Body of pancreas (tissue), 4 donors: ENCODE results near the gene PLEKHF1. TPM values are rescaled to one million over a fixed set of nuclear protein-coding genes. Genes with fewer than 3 reads are reported as not detected.

Experiments used
- ATAC-seq: fragments of 150-250 bp; one replicate; pipeline ENCODE4 v1.9.1; 2016
- DNase-seq, 4 donors: peaks; one replicate each; pipeline ENCODE4 v3.0.0-alpha.2; 2019
- H3K27ac ChIP-seq, 4 donors: fragments of 200-600 bp; sonication (generic); 1 replicate in 3 of 4; 2 replicates in 1 of 4; pipeline versions ENCODE4 v1.5.1 to v1.6.1; 2016 to 2019; ENCODE audit warnings: mild to moderate bottlenecking in 1 of 4, mixed read lengths in 1 of 4, moderate library complexity in 1 of 4
- H3K27me3 ChIP-seq, 2 donors: fragments of 200-600 bp; sonication (generic); one replicate each; pipeline ENCODE4 v1.6.0; 2016; ENCODE audit warnings: mild to moderate bottlenecking in 1 of 2
- H3K36me3 ChIP-seq, 2 donors: fragments of 200-600 bp; sonication (generic); replicated peaks in 1 of 2; 2 replicates each; pipeline ENCODE4 v1.5.1; 2016; ENCODE audit warnings: low read depth in 2 of 2; ENCODE audit not compliant: insufficient read depth in 1 of 2
- H3K4me1 ChIP-seq: fragments of 200-600 bp; sonication (generic); one replicate; pipeline ENCODE4 v1.6.0; 2016
- H3K4me3 ChIP-seq, 2 donors: fragments of 200-600 bp; sonication (generic); 1 replicate in 1 of 2; 2 replicates in 1 of 2; pipeline ENCODE4 v1.5.1; 2016 to 2019
- H3K9me3 ChIP-seq, 3 donors: fragments of 200-600 bp; sonication (generic); 1 replicate in 2 of 3; 2 replicates in 1 of 3; pipeline ENCODE4 v1.5.1; 2016
- POLR2A ChIP-seq, 3 donors: fragments of 450-650 bp; IDR thresholded peaks; one replicate each; pipeline ENCODE4 v1.6.1; 2016; ENCODE audit warnings: antibody characterized with exemption in 3 of 3, mild to moderate bottlenecking in 2 of 3
- WGBS, 2 donors: methylation state at CpG; one replicate each; pipeline ENCODE4 v1.1.5; 2017; 5-methylcytosine and 5-hydroxymethylcytosine counted together
- intact Hi-C: fragments of 100-400 bp; cut with DNase I; formaldehyde crosslinking; loops from one replicate; pipeline ENCODE4 v1.15.1; 2023
- total RNA-seq, 2 donors: library from RNA; depleted of rRNA; stranded (reverse); fragments of >200 nt; gene quantifications; one replicate each; pipeline ENCODE4 v1.1.0, GENCODE V29; 2016
- TF ChIP-seq, protein P1 (sequence below), 7 experiments: fragments of 450-650 bp in 4 of 7; fragments of 200-600 bp in 3 of 7; sonication (generic) in 3 of 7; IDR thresholded peaks; one replicate each; pipeline ENCODE4 v1.5.1; 2016 to 2019; ENCODE audit warnings: antibody characterized with exemption in 7 of 7

Gene PLEKHF1
- total RNA-seq, 2 donors from 2014 or later = 13.5 to 16.5 TPM

DNA sequence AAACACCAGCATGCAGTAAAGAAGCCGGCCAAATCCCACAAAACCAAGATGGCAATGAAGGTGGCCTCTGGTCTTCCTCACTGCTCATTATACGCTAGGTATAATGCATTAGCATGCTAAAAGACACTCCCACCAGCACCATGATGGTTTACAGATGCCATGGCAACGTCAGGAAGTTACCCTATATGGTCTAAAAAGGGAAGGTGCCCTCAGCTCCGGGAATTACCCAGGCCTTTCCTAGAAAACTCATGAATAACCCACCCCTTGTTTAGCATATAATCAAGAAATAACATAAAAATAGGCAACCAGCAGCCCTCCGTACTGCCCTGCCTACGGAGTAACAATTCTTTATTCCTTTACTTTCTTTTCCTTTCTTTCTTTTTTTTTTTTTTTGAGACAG, 21.1 kb upstream of the PLEKHF1 start:
- DNase-seq (no peak), ATAC-seq (no peak)
- Histone ChIP-seq H3K9me3 (no peaks in the 10 kb centered on the region), H3K27ac (no peak overlapping the region), H3K4me3 (no peak overlapping the region), H3K36me3 (no peaks in the 10 kb centered on the region), H3K4me1 (peaks cover 12% of the 10 kb centered on the region), H3K27me3 (no peaks in the 10 kb centered on the region)
- TF ChIP-seq, protein P1, sequence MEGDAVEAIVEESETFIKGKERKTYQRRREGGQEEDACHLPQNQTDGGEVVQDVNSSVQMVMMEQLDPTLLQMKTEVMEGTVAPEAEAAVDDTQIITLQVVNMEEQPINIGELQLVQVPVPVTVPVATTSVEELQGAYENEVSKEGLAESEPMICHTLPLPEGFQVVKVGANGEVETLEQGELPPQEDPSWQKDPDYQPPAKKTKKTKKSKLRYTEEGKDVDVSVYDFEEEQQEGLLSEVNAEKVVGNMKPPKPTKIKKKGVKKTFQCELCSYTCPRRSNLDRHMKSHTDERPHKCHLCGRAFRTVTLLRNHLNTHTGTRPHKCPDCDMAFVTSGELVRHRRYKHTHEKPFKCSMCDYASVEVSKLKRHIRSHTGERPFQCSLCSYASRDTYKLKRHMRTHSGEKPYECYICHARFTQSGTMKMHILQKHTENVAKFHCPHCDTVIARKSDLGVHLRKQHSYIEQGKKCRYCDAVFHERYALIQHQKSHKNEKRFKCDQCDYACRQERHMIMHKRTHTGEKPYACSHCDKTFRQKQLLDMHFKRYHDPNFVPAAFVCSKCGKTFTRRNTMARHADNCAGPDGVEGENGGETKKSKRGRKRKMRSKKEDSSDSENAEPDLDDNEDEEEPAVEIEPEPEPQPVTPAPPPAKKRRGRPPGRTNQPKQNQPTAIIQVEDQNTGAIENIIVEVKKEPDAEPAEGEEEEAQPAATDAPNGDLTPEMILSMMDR (IDR thresholded peaks at IDR 0.05) = no peak
- TF ChIP-seq POLR2A (IDR thresholded peaks at IDR 0.05) = no peak
- intact Hi-C loops = no loop called here
- WGBS, 2 donors = 81% methylated on average over 6 of the region's 6 CpGs

DNA sequence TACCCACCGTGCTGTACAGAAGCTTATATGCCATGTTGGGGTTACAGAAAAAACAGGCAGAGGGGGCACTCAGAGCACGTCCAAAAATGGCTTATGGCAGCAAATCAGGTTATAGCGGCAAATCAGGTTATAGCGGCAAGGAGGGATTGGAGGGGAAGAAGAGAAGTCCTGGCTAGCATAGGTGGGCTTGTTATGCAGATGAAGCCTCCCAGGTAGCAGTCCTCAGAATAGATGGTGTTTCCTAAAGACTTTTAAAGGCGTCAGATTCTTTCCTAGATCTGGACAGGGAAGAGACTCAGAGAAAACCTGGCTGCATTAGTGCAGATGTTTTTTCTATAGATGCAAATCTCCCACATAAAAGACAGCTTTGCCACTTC, 19.8 kb upstream of the PLEKHF1 start:
- no peaks in the 10 kb centered on the region for H3K9me3 ChIP-seq
- no peak for ATAC-seq
- DNase-seq = no peak
- H3K27me3 ChIP-seq = no peaks in the 10 kb centered on the region
- intact Hi-C loops = no loop called here
- H3K27ac ChIP-seq = peak overlapping the region in 1 of 4 donors; percentile 24
- no peak overlapping the region for H3K4me3 ChIP-seq
- 56 to 59% methylated on average over 5 of the region's 5 CpGs for WGBS, 2 donors
- H3K4me1 ChIP-seq = peaks cover 12% of the 10 kb centered on the region
- TF ChIP-seq, protein P1 (IDR thresholded peaks at IDR 0.05) = no peak
- no peak for TF ChIP-seq POLR2A (IDR thresholded peaks at IDR 0.05)
- H3K36me3 ChIP-seq = no peaks in the 10 kb centered on the region

DNA sequence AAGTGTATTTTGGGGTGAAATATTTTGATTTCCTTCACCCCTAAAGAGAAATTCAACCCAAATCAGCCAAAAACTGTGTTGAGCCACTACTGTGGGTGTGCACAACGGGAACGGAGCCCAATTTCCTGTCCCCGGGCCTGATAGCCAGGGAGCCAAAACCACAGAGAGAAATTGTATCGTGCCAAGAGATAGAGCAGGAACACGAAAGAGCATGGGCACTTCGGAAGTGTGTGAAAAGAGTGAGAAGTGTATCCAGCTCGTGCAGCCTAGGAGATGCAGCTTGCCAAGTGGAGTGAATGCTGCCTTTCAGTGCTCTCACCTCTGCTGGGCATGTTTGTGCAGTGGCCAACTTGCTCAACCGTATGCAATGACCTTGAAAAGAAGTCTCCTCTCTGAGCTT, 19.4 kb upstream of the PLEKHF1 start:
- H3K27me3 ChIP-seq = no peaks in the 10 kb centered on the region
- no peaks in the 10 kb centered on the region for H3K9me3 ChIP-seq
- no peak for TF ChIP-seq POLR2A (IDR thresholded peaks at IDR 0.05)
- TF ChIP-seq, protein P1 (IDR thresholded peaks at IDR 0.05) = no peak
- H3K4me3 ChIP-seq = no peak overlapping the region
- DNase-seq (peak in 3 of 4 donors; percentile 16 to 49 (median 38)), ATAC-seq (peak; percentile 60)
- H3K4me1 ChIP-seq = peaks cover 12% of the 10 kb centered on the region
- WGBS, 2 donors = 0% methylated on average over 8 of the region's 8 CpGs
- H3K36me3 ChIP-seq = no peaks in the 10 kb centered on the region
- intact Hi-C loops = no loop called here
- peak overlapping the region in 2 of 4 donors; percentile 10 to 24 for H3K27ac ChIP-seq

DNA sequence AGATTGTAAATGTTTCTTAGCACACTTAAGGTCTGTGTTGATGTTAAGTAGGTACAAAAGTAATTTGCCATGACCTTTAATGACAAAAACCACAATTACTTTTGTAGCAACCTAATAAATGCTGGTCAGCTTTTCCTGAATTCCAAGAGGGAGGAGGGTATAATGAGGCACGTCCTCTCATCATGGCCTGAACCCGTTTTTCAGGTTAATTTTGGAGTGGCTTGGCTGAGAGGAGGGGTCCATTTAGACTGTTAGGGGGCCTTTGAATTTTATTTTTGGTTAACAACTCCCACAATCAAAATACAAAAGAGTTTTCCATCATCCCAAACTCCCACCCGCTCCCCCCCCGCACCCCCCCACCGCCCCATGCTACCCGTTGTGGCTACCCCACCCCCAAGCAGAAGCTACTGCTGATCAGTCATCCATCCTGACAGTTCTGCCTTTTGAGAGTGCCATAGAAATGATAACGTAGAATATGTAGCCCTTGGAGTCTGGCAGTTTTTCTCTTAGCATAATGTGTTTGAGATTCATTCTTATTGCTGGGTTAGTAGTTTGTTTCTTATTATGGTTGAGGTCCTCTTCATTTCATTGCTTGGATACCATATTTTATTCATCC, 14.4 kb upstream of the PLEKHF1 start:
- intact Hi-C loops = no loop called here
- WGBS, 2 donors = 52 to 59% methylated on average over 7 of the region's 7 CpGs

More for the DNA sequence above, 14.4 kb upstream of the PLEKHF1 start:
- Histone ChIP-seq H3K36me3 (no peaks in the 10 kb centered on the region), H3K27me3 (no peaks in the 10 kb centered on the region), H3K4me1 (peaks cover 7% of the 10 kb centered on the region), H3K4me3 (no peak overlapping the region), H3K9me3 (no peaks in the 10 kb centered on the region), H3K27ac (no peak overlapping the region)
- ATAC-seq (no peak), DNase-seq (no peak)
- TF ChIP-seq POLR2A (IDR thresholded peaks at IDR 0.05) = no peak
- TF ChIP-seq, protein P1 (IDR thresholded peaks at IDR 0.05) = no peak
